NT2/D1 (cell line): ENCODE results near the gene TLN1.

Experiments used
- SUZ12 ChIP-seq: IDR thresholded peaks from 2 replicates; pipeline ENCODE4 v1.6.1; 2011; ENCODE audit not compliant: insufficient read length, insufficient read depth; ENCODE audit errors: extremely low read depth
- YY1 ChIP-seq: IDR thresholded peaks from 2 replicates; pipeline ENCODE4 v1.6.1; 2011; ENCODE audit not compliant: insufficient read length, insufficient read depth
- ZNF274 ChIP-seq: IDR thresholded peaks from 2 replicates; pipeline ENCODE4 v1.6.1; 2011; ENCODE audit warnings: mild to moderate bottlenecking, low read depth, low read length

GRCh38 chr9:35713578-35713977 is 18.4 kb downstream of the TLN1 start:
- TF ChIP-seq YY1 (no peak), ZNF274 (no peak), SUZ12 (no peak)
